Right lobe of liver (tissue), 4 donors: ENCODE results near the gene MYH15.

Source experiments
- POLR2A ChIP-seq: fragments of 450-650 bp; IDR thresholded peaks from one replicate; pipeline ENCODE4 v1.6.1; 2017; ENCODE audit warnings: antibody characterized with exemption, mild to moderate bottlenecking
- TF ChIP-seq, protein P1 (sequence below), 4 donors: fragments of 200-600 bp in 3 of 4; fragments of 450-650 bp in 1 of 4; IDR thresholded peaks; one replicate each; pipeline versions ENCODE4 v1.5.1 to v1.8.0; 2016 to 2022; ENCODE audit warnings: antibody characterized with exemption in 4 of 4, mild to moderate bottlenecking in 2 of 4
- donor health status: DM: no; HTN: no; CAD: no.
- donor health status: DM: no; HTN: no; CAD: no.
- donor health status: DM: no; HTN: yes; CAD: no.

DNA sequence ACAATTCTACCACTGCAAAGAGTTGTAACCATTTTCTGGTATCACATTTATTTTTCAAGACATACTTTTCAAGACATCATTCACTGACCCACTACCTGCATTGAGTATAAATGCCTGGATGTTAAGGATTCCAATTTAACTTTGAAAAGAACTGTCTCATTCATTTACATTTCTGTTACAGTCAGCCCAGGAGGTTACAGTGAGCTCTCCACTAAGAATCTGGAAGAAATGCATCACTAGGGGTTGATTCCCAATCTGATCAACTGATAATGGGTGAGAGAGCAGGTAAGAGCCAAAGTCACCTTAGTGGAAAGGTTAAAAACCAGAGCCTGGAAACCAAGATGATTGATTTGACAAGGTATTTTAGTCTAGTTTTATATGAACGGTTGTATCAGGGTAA, 133.0 kb downstream of the MYH15 start:
- TF ChIP-seq POLR2A: no peak
- TF ChIP-seq, protein P1, sequence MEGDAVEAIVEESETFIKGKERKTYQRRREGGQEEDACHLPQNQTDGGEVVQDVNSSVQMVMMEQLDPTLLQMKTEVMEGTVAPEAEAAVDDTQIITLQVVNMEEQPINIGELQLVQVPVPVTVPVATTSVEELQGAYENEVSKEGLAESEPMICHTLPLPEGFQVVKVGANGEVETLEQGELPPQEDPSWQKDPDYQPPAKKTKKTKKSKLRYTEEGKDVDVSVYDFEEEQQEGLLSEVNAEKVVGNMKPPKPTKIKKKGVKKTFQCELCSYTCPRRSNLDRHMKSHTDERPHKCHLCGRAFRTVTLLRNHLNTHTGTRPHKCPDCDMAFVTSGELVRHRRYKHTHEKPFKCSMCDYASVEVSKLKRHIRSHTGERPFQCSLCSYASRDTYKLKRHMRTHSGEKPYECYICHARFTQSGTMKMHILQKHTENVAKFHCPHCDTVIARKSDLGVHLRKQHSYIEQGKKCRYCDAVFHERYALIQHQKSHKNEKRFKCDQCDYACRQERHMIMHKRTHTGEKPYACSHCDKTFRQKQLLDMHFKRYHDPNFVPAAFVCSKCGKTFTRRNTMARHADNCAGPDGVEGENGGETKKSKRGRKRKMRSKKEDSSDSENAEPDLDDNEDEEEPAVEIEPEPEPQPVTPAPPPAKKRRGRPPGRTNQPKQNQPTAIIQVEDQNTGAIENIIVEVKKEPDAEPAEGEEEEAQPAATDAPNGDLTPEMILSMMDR (IDR thresholded peaks at IDR 0.05): no peak
